GM18519 (cell line): ENCODE measurements around the gene ZDHHC16.

Experiments
- ATAC-seq: cut with Tn5 transposase; IDR thresholded peaks from one replicate; pipeline ENCODE4 v1.9.1; 2021; ENCODE audit warnings: mild to moderate bottlenecking, moderate library complexity; ENCODE audit not compliant: unreplicated experiment, low FRiP score

ZDHHC16 gene

DNA sequence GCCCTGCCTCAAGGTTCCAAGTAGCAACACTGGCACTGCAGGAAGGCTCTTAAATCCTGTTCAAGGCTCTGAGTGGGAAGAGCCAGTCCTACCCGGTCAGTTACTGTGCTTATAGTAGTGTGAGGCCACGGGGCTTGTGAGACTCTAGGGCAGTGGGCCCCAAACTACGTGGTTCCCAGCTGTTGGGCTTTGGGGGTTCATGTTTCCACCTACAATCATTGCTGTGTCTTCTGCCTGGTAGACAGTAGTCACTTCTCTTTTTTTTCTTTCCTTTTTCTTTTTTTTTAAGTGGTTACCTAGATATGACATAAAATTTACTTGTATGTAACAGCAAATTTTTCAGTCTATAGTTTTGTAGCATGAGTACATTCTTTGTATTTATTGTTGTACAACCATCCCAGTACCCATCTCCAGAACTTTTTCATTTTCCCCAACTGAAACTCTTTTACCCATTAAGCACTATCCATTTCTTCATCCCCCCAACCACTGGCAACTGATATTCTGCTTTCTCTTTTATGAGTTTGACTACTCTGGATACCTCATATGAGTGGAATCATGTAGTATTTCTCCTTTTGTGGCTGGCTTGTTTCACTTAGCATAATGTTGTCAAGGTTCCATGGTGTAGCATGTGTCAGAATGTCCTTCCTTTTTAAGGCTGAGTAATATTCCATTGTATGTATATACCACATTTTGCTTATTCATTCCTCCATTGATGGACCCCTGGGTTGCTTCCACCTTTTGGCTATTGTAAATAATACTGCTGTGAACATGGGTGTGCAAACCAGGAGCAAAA is 60.4 kb downstream of the ZDHHC16 start:
- ATAC-seq: no peak
